ENCODE measurements around the gene LINS1.

DNA sequence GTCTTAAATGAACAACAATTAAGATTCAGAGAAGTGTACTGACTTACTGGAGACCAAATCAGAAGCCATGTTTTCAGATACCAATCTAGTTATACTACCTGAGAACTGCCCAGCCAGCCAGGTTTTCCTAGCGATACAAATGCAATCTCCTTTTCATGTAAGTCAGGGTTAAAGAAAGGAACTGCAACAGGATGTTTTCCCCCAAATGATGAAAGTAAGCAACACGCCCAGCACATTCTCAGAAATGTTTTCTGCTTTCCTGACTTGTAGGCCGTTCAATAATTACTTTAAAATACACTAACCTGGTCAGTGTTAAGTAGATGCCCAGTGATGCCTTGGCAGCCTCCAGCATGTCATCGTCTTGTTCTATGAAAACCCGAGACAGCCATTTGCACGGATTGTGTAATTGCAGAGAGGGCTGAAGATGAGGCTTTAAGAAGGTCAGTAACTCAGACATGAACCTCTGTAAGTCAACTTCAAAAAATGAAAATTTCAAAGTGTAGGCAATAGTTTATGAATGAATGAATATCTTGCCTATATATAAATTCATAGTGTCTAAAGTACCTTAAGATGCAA lies 30.3 kb downstream of the LINS1 start:
- TF ChIP-seq, protein P1, sequence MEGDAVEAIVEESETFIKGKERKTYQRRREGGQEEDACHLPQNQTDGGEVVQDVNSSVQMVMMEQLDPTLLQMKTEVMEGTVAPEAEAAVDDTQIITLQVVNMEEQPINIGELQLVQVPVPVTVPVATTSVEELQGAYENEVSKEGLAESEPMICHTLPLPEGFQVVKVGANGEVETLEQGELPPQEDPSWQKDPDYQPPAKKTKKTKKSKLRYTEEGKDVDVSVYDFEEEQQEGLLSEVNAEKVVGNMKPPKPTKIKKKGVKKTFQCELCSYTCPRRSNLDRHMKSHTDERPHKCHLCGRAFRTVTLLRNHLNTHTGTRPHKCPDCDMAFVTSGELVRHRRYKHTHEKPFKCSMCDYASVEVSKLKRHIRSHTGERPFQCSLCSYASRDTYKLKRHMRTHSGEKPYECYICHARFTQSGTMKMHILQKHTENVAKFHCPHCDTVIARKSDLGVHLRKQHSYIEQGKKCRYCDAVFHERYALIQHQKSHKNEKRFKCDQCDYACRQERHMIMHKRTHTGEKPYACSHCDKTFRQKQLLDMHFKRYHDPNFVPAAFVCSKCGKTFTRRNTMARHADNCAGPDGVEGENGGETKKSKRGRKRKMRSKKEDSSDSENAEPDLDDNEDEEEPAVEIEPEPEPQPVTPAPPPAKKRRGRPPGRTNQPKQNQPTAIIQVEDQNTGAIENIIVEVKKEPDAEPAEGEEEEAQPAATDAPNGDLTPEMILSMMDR (IDR thresholded peaks at IDR 0.05): no peak
- TF ChIP-seq POLR2AphosphoS5 (IDR thresholded peaks at IDR 0.05): no peak
- TF ChIP-seq POLR2A (IDR thresholded peaks at IDR 0.05): no peak
